ENCODE results near the gene VPS50. TPM values are rescaled to one million over a fixed set of nuclear protein-coding genes. Genes with fewer than 3 reads are reported as not detected.

The VPS50 gene
- total RNA-seq, 1 experiment from 2014 or later: 13.6 TPM

DNA sequence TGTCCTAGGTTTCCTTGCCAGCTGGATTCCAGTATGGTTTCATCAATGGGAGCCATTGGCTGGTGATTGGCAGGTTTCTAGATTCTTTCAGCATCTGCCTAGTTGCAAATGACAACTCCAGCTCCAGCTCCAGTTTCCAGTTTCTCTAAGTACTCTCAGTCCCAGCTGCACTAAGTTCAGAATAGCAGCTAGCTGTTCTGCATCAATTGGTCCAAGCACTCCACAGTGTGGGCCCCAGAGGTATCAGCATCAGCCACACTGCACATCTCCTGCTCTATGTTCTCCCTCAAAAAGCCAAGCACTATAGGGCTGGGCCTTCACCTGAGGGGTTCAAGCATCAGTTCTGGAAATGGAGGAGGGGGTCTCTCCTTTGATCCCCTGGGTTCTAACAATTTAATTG is 143.4 kb downstream of the VPS50 start:
- H2AFZ ChIP-seq (ENCODE audit: low read length): no peak overlapping the region
- Mint-ChIP-seq H3K36me3 (ENCODE audit: insufficient read depth in 1 of 3, low read depth in 3 of 3) (no peaks in the 10 kb centered on the region), H3K27ac (no peak overlapping the region), H3K27me3 (ENCODE audit: low read depth) (no peaks in the 10 kb centered on the region), H3K4me3 (no peak overlapping the region), H3K9me3 (peaks cover 0 to 7% of the 10 kb centered on the region in 2 experiments; a peak in 2 of 5 replicates), H3K4me1 (peaks cover 8 to 10% of the 10 kb centered on the region in 2 experiments; a peak in 3 of 4 replicates)
- no peak overlapping the region for H3K4me2 ChIP-seq (ENCODE audit: insufficient read depth, insufficient read length, low read length)
- H3K56ac ChIP-seq (ENCODE audit: insufficient read length, low read depth, low read length): no peak overlapping the region
- DNase-seq: no peak
- TF ChIP-seq CTCF (conservative IDR thresholded peaks at IDR 0.05): no peak
- H3K79me2 ChIP-seq (ENCODE audit: insufficient read depth, low read length): no peaks in the 10 kb centered on the region
- H3T11ph ChIP-seq (ENCODE audit: low read length): no peak overlapping the region
- H3K79me1 ChIP-seq (ENCODE audit: insufficient read depth, low read depth, low read length, poor library complexity, severe bottlenecking): no peaks in the 10 kb centered on the region
- no peak overlapping the region for H3K23ac ChIP-seq (ENCODE audit: insufficient read length, low read depth, low read length)
- H3K4ac ChIP-seq (ENCODE audit: low read depth, low read length): no peak overlapping the region
- H3K27me3 ChIP-seq (ENCODE audit: insufficient read depth, low read length): no peaks in the 10 kb centered on the region
- no peaks in the 10 kb centered on the region for H3K23me2 ChIP-seq (ENCODE audit: insufficient read length, low read depth, low read length, poor library complexity, severe bottlenecking)
- no peak overlapping the region for H3K18ac ChIP-seq (ENCODE audit: insufficient read length, low read depth, low read length)
- H2BK15ac ChIP-seq (ENCODE audit: low read depth, low read length): no peak overlapping the region
- H3K9me3 ChIP-seq (ENCODE audit: control insufficient read depth, low read depth, low read length): no peaks in the 10 kb centered on the region
- H4K8ac ChIP-seq (replicated peaks; ENCODE audit: insufficient read length, low read depth, low read length): no peak overlapping the region
- no peak overlapping the region for H3K27ac ChIP-seq (ENCODE audit: insufficient read length, low read depth, low read length)
- H3K9ac ChIP-seq (ENCODE audit: extremely low read depth, insufficient read length, low read length): no peak overlapping the region
- no peak overlapping the region for H2BK20ac ChIP-seq (ENCODE audit: low read depth, low read length, poor library complexity, severe bottlenecking)
- H4K20me1 ChIP-seq (ENCODE audit: control insufficient read depth, insufficient read depth, insufficient read length): no peaks in the 10 kb centered on the region
- no peak overlapping the region for H2BK12ac ChIP-seq (ENCODE audit: insufficient read length, low read depth, low read length)
- no peak overlapping the region for H3K14ac ChIP-seq (ENCODE audit: insufficient read depth, low read length)
- H2BK120ac ChIP-seq (ENCODE audit: low read depth, low read length, poor library complexity, severe bottlenecking): no peak overlapping the region
- no peaks in the 10 kb centered on the region for H3K4me1 ChIP-seq (ENCODE audit: insufficient read depth, low read length)
- H4K5ac ChIP-seq (ENCODE audit: insufficient read length, low read depth, low read length): no peak overlapping the region
- no peak overlapping the region for H4K91ac ChIP-seq (ENCODE audit: insufficient read length, low read depth, low read length)
- no peak overlapping the region for H2AK5ac ChIP-seq (ENCODE audit: insufficient read length, low read length)
- no peak overlapping the region for H2BK5ac ChIP-seq (ENCODE audit: insufficient read length, low read length)
